HCT116 (cell line): Measurements from ENCODE around the gene CDK11A.

Experiments used
- EZH2 ChIP-seq: fragments of 200-600 bp; sonication (generic); IDR thresholded peaks from 2 replicates; pipeline ENCODE4 v1.6.1; 2017; ENCODE audit warnings: antibody characterized with exemption, mixed run types
- TF ChIP-seq, protein P1 (sequence below), 3 experiments: fragments of 200-600 bp in 1 of 3; sonication (generic) in 1 of 3; IDR thresholded peaks in 2 of 3; conservative IDR thresholded peaks in 1 of 3; 2 replicates each; pipeline ENCODE4 v1.5.1; 2012 to 2017; ENCODE audit warnings: low read depth in 2 of 3, low read length in 2 of 3, antibody characterized with exemption in 1 of 3, borderline replicate concordance in 1 of 3, control low read depth in 1 of 3, mild to moderate bottlenecking in 1 of 3, mixed read lengths in 1 of 3, mixed run types in 1 of 3, moderate library complexity in 1 of 3; ENCODE audit not compliant: insufficient read depth in 1 of 3

DNA sequence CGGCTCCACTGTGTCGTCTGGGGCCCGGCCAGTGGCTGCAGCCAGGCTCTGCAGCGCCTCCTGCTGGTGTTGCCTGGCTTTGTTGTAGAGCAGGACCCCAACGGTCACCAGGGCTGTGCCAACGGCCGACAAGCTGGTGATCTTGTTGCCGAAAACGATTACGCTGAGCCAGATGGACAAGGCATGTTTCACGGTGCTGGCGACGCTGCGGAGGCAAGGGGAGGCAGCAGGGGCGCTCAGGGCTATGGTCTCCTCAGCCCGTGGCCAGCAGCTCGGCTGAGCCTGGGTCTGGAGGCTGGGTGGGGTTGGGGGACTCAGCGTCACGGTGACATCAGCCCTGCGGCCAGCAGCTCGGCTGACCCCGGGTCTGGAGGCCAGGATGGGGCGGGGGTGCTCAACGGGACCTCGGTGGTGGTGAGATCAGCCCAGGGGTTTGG lies 58.3 kb downstream of the CDK11A start:
- TF ChIP-seq, protein P1, sequence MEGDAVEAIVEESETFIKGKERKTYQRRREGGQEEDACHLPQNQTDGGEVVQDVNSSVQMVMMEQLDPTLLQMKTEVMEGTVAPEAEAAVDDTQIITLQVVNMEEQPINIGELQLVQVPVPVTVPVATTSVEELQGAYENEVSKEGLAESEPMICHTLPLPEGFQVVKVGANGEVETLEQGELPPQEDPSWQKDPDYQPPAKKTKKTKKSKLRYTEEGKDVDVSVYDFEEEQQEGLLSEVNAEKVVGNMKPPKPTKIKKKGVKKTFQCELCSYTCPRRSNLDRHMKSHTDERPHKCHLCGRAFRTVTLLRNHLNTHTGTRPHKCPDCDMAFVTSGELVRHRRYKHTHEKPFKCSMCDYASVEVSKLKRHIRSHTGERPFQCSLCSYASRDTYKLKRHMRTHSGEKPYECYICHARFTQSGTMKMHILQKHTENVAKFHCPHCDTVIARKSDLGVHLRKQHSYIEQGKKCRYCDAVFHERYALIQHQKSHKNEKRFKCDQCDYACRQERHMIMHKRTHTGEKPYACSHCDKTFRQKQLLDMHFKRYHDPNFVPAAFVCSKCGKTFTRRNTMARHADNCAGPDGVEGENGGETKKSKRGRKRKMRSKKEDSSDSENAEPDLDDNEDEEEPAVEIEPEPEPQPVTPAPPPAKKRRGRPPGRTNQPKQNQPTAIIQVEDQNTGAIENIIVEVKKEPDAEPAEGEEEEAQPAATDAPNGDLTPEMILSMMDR (IDR thresholded peaks at IDR 0.05 in 2 of 3, conservative IDR thresholded peaks at IDR 0.05 in 1 of 3; ENCODE audit: borderline replicate concordance in 1 of 3, insufficient read depth in 1 of 3, low read depth in 2 of 3, low read length in 2 of 3), result peak in 2 of 3 experiments; percentile 63 to 67; a peak in 4 of 6 replicates
- TF ChIP-seq EZH2, result no peak
